H9 (cell line): Measurements from ENCODE around the gene BZW2. TPM values are rescaled to one million over a fixed set of nuclear protein-coding genes. Genes with fewer than 3 reads are reported as not detected.

Experiments
- DNase-seq: peaks from one replicate; pipeline ENCODE4 v3.0.0-alpha.2; 2017
- H2AFZ ChIP-seq: one replicate; pipeline ENCODE4 v1.6.1; 2013; ENCODE audit warnings: mild to moderate bottlenecking, low read length, control low read depth, moderate library complexity
- H2AK5ac ChIP-seq: 2 replicates; pipeline ENCODE4 v1.6.1; 2013; ENCODE audit warnings: low read length, control low read depth, mixed read lengths; ENCODE audit not compliant: insufficient read length
- H2BK120ac ChIP-seq: one replicate; pipeline ENCODE4 v1.6.1; 2013; ENCODE audit warnings: low read depth, mild to moderate bottlenecking, low read length, control low read depth, inconsistent platforms; ENCODE audit not compliant: poor library complexity, severe bottlenecking
- H2BK12ac ChIP-seq: 2 replicates; pipeline ENCODE4 v1.6.1; 2013; ENCODE audit warnings: low read length, control low read depth, mixed read lengths, low read depth; ENCODE audit not compliant: insufficient read length
- H2BK15ac ChIP-seq: 2 replicates; pipeline ENCODE4 v1.6.1; 2013; ENCODE audit warnings: low read depth, low read length, control low read depth
- H2BK20ac ChIP-seq: one replicate; pipeline ENCODE4 v1.6.1; 2013; ENCODE audit warnings: low read depth, mild to moderate bottlenecking, low read length, control low read depth, inconsistent platforms; ENCODE audit not compliant: poor library complexity, severe bottlenecking
- H2BK5ac ChIP-seq: 2 replicates; pipeline ENCODE4 v1.6.1; 2013; ENCODE audit warnings: low read length, control low read depth, mixed read lengths; ENCODE audit not compliant: insufficient read length
- H3K14ac ChIP-seq: 2 replicates; pipeline ENCODE4 v1.6.1; 2013; ENCODE audit warnings: low read length, control low read depth; ENCODE audit not compliant: insufficient read depth
- H3K18ac ChIP-seq: 2 replicates; pipeline ENCODE4 v1.6.1; 2013; ENCODE audit warnings: low read depth, mild to moderate bottlenecking, mixed read lengths, low read length, control low read depth; ENCODE audit not compliant: insufficient read length
- H3K23ac ChIP-seq: 2 replicates; pipeline ENCODE4 v1.6.1; 2013; ENCODE audit warnings: low read length, control low read depth, mixed read lengths, low read depth; ENCODE audit not compliant: insufficient read length
- H3K23me2 ChIP-seq: 2 replicates; pipeline ENCODE4 v1.6.1; 2013; ENCODE audit warnings: low read depth, mild to moderate bottlenecking, mixed read lengths, low read length, control low read depth; ENCODE audit not compliant: insufficient read length, poor library complexity, severe bottlenecking
- H3K27ac ChIP-seq: 2 replicates; pipeline ENCODE4 v1.5.1; 2013; ENCODE audit warnings: low read length, control low read depth, mixed read lengths, low read depth; ENCODE audit not compliant: insufficient read length
- H3K27me3 ChIP-seq: 2 replicates; pipeline ENCODE4 v1.6.1; 2013; ENCODE audit warnings: low read length, control low read depth, inconsistent platforms; ENCODE audit not compliant: insufficient read depth
- H3K4ac ChIP-seq: 2 replicates; pipeline ENCODE4 v1.6.1; 2013; ENCODE audit warnings: low read depth, mild to moderate bottlenecking, control low read depth, inconsistent platforms, low read length, moderate library complexity
- H3K4me1 ChIP-seq: 2 replicates; pipeline ENCODE4 v1.6.1; 2013; ENCODE audit warnings: low read length, control low read depth, inconsistent platforms; ENCODE audit not compliant: insufficient read depth
- H3K4me2 ChIP-seq: 2 replicates; pipeline ENCODE4 v1.6.1; 2013; ENCODE audit warnings: low read length, control low read depth, mixed read lengths; ENCODE audit not compliant: insufficient read length, insufficient read depth
- H3K56ac ChIP-seq: 2 replicates; pipeline ENCODE4 v1.6.1; 2013; ENCODE audit warnings: low read depth, mild to moderate bottlenecking, mixed read lengths, low read length, control low read depth; ENCODE audit not compliant: insufficient read length
- H3K79me1 ChIP-seq: 2 replicates; pipeline ENCODE4 v1.6.1; 2013; ENCODE audit warnings: low read depth, mild to moderate bottlenecking, moderate library complexity, low read length, control low read depth, inconsistent platforms; ENCODE audit not compliant: insufficient read depth, poor library complexity, severe bottlenecking
- H3K79me2 ChIP-seq: 2 replicates; pipeline ENCODE4 v1.6.1; 2013; ENCODE audit warnings: low read length, control low read depth, inconsistent platforms; ENCODE audit not compliant: insufficient read depth
- H3K9ac ChIP-seq: 2 replicates; pipeline ENCODE4 v1.6.1; 2013; ENCODE audit warnings: low read length, control low read depth, mixed read lengths; ENCODE audit not compliant: insufficient read length; ENCODE audit errors: extremely low read depth
- H3K9me3 ChIP-seq: one replicate; pipeline ENCODE4 v1.6.1; 2013; ENCODE audit warnings: low read depth, low read length, inconsistent platforms; ENCODE audit not compliant: control insufficient read depth
- H3T11ph ChIP-seq: one replicate; pipeline ENCODE4 v1.6.1; 2013; ENCODE audit warnings: mild to moderate bottlenecking, low read length, control low read depth, inconsistent platforms
- H4K20me1 ChIP-seq: one replicate; pipeline ENCODE4 v1.6.1; 2013; ENCODE audit not compliant: control insufficient read depth, insufficient read length, insufficient read depth
- H4K5ac ChIP-seq: 2 replicates; pipeline ENCODE4 v1.6.1; 2013; ENCODE audit warnings: low read depth, mild to moderate bottlenecking, mixed read lengths, low read length, control low read depth; ENCODE audit not compliant: insufficient read length
- H4K8ac ChIP-seq: replicated peaks from 2 replicates; pipeline ENCODE4 v1.6.1; 2013; ENCODE audit warnings: low read length, control low read depth, mixed read lengths, low read depth; ENCODE audit not compliant: insufficient read length
- H4K91ac ChIP-seq: 2 replicates; pipeline ENCODE4 v1.6.1; 2013; ENCODE audit warnings: low read depth, mild to moderate bottlenecking, moderate library complexity, mixed read lengths, low read length, control low read depth; ENCODE audit not compliant: insufficient read length
- H3K27ac Mint-ChIP-seq, 3 experiments: 2 replicates in 2 of 3; 3 replicates in 1 of 3; pipeline ENCODE4 v1.8.0; 2020 to 2021; ENCODE audit warnings: mixed read lengths in 3 of 3, mild to moderate bottlenecking in 1 of 3, moderate library complexity in 1 of 3
- H3K27me3 Mint-ChIP-seq: 2 replicates; pipeline ENCODE4 v1.8.0; 2021; ENCODE audit warnings: low read depth, mild to moderate bottlenecking, moderate library complexity, mixed read lengths
- H3K36me3 Mint-ChIP-seq, 3 experiments: 2 replicates in 2 of 3; 3 replicates in 1 of 3; pipeline ENCODE4 v1.8.0; 2020 to 2021; ENCODE audit warnings: low read depth in 3 of 3, mixed read lengths in 3 of 3; ENCODE audit not compliant: insufficient read depth in 1 of 3
- H3K4me1 Mint-ChIP-seq, 2 experiments: 2 replicates each; pipeline ENCODE4 v1.8.0; 2020; ENCODE audit warnings: mixed read lengths in 2 of 2
- H3K4me3 Mint-ChIP-seq, 2 experiments: 2 replicates in 1 of 2; 3 replicates in 1 of 2; pipeline ENCODE4 v1.8.0; 2020 to 2021; ENCODE audit warnings: mild to moderate bottlenecking in 2 of 2, mixed read lengths in 2 of 2, moderate library complexity in 1 of 2
- H3K9me3 Mint-ChIP-seq, 2 experiments: 2 replicates in 1 of 2; 3 replicates in 1 of 2; pipeline ENCODE4 v1.8.0; 2020; ENCODE audit warnings: mild to moderate bottlenecking in 2 of 2, mixed read lengths in 2 of 2, moderate library complexity in 1 of 2
- WGBS: extraction: QIAGEN DNeasy Blood & Tissue Kit; methylation state at CpG from one replicate; pipeline ENCODE4 v1.1.7; 2013; ENCODE audit warnings: missing lambda C conversion rate, low lambda C conversion rate, mixed read lengths; ENCODE audit not compliant: insufficient read length; ENCODE audit errors: extremely low coverage; 5-methylcytosine and 5-hydroxymethylcytosine counted together
- total RNA-seq: library from RNA; stranded (reverse); gene quantifications from 2 replicates; pipeline ENCODE4 v1.2.1, GENCODE V29; 2021
- TF ChIP-seq, protein P1 (sequence below): fragments of 200-600 bp; sonication (generic); conservative IDR thresholded peaks from 3 replicates; pipeline ENCODE4 v1.8.0; 2021; ENCODE audit warnings: antibody characterized with exemption, mild to moderate bottlenecking

BZW2 gene
- total RNA-seq, 1 experiment from 2014 or later: 64.6 TPM

GRCh38 chr7:16611711-16612110 lies 34.3 kb upstream of the BZW2 start:
- Histone ChIP-seq H3T11ph (no peak overlapping the region), H3K4me1 (no peaks in the 10 kb centered on the region; the same call in 1 of the 2 replicates), H2AFZ (no peak overlapping the region), H2BK5ac (no peak overlapping the region), H3K4me2 (no peak overlapping the region), H4K91ac (no peak overlapping the region), H2AK5ac (no peak overlapping the region), H3K56ac (no peak overlapping the region), H3K4ac (no peak overlapping the region), H2BK15ac (no peak overlapping the region), H2BK20ac (no peak overlapping the region), H3K14ac (no peak overlapping the region), H3K23ac (no peak overlapping the region), H2BK120ac (no peak overlapping the region), H3K27me3 (no peaks in the 10 kb centered on the region), H2BK12ac (no peak overlapping the region), H4K8ac (no peak overlapping the region), H3K18ac (no peak overlapping the region), H3K9ac (no peak overlapping the region), H4K20me1 (no peaks in the 10 kb centered on the region), H3K23me2 (no peaks in the 10 kb centered on the region), H4K5ac (no peak overlapping the region), H3K27ac (no peak overlapping the region), H3K9me3 (no peaks in the 10 kb centered on the region), H3K79me1 (no peaks in the 10 kb centered on the region), H3K79me2 (no peaks in the 10 kb centered on the region)
- Mint-ChIP-seq H3K36me3 (peaks cover 0 to 5% (median 4%) of the 10 kb centered on the region in 3 experiments; a peak in 3 of 7 replicates), H3K4me3 (no peak overlapping the region), H3K9me3 (no peaks in the 10 kb centered on the region), H3K27me3 (no peaks in the 10 kb centered on the region), H3K27ac (no peak overlapping the region; a peak in 1 of 7 replicates), H3K4me1 (peaks cover 7% of the 10 kb centered on the region in 2 experiments)
- DNase-seq: no peak
- TF ChIP-seq, protein P1, sequence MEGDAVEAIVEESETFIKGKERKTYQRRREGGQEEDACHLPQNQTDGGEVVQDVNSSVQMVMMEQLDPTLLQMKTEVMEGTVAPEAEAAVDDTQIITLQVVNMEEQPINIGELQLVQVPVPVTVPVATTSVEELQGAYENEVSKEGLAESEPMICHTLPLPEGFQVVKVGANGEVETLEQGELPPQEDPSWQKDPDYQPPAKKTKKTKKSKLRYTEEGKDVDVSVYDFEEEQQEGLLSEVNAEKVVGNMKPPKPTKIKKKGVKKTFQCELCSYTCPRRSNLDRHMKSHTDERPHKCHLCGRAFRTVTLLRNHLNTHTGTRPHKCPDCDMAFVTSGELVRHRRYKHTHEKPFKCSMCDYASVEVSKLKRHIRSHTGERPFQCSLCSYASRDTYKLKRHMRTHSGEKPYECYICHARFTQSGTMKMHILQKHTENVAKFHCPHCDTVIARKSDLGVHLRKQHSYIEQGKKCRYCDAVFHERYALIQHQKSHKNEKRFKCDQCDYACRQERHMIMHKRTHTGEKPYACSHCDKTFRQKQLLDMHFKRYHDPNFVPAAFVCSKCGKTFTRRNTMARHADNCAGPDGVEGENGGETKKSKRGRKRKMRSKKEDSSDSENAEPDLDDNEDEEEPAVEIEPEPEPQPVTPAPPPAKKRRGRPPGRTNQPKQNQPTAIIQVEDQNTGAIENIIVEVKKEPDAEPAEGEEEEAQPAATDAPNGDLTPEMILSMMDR: no peak
- no CpG with 5 or more reads among the region's 2 CpGs for WGBS
